Measurements from ENCODE around the gene OR9G1. TPM values are rescaled to one million over a fixed set of nuclear protein-coding genes. Genes with fewer than 3 reads are reported as not detected.
"Not testable (repeated sequence)": the region's sequence is repeated elsewhere in the genome, so short reads cannot be mapped to it uniquely, and the experiment has no call there.

OR9G1 gene
- not detected in 2 replicates for total RNA-seq

- H3K4me3 Mint-ChIP-seq, result no peak within 1 kb of the TSS
Observed at GRCh38 chr11:56698795-56699194, at the start of gene OR9G1. TSS of gene OR9G1 (plus strand) at chr11:56699095. CDS start at chr11:56700388, 1,293 bp downstream.

GRCh38 chr11:56659755-56660154, 39.1 kb upstream of the OR9G1 start:
- Mint-ChIP-seq H3K9me3 (peaks cover 8% of the 10 kb centered on the region), H3K4me1 (ENCODE audit: low read depth) (no peaks in the 10 kb centered on the region), H3K36me3 (ENCODE audit: low read depth) (no peaks in the 10 kb centered on the region), H3K4me3 (no peak overlapping the region), H3K27me3 (ENCODE audit: insufficient read depth) (no peaks in the 10 kb centered on the region), H3K27ac (no peak overlapping the region)
- intact Hi-C loops (cut with micrococcal nuclease), result no loop called here
- DNase-seq (ENCODE audit: low spot score), result no peak

More at GRCh38 chr11:56698795-56699194, at the start of gene OR9G1:
- intact Hi-C loops (cut with micrococcal nuclease), result no loop called here
- no peak for DNase-seq (ENCODE audit: low spot score)
- no peaks in the 10 kb centered on the region for H3K27me3 Mint-ChIP-seq (ENCODE audit: insufficient read depth)
- H3K9me3 Mint-ChIP-seq, result no peaks in the 10 kb centered on the region
- no peak within 1 kb of the TSS for H3K27ac Mint-ChIP-seq
- no peaks in the 10 kb centered on the region for H3K4me1 Mint-ChIP-seq (ENCODE audit: low read depth)
- no peaks in the 10 kb centered on the region for H3K36me3 Mint-ChIP-seq (ENCODE audit: low read depth)

GRCh38 chr11:56663386-56663785, 35.5 kb upstream of the OR9G1 start, which contains the start of gene OR5AR1:
TSS of gene OR5AR1 (plus strand) at chr11:56663686. CDS start at chr11:56663686, 0 bp downstream.
- DNase-seq (ENCODE audit: low spot score), result no peak
- Mint-ChIP-seq H3K27ac (no peak within 1 kb of the TSS), H3K36me3 (ENCODE audit: low read depth) (no peaks in the 10 kb centered on the region), H3K9me3 (peaks cover 8% of the 10 kb centered on the region), H3K4me3 (no peak within 1 kb of the TSS), H3K27me3 (ENCODE audit: insufficient read depth) (no peaks in the 10 kb centered on the region), H3K4me1 (ENCODE audit: low read depth) (no peaks in the 10 kb centered on the region)
- intact Hi-C loops (cut with micrococcal nuclease), result no loop called here

- Mint-ChIP-seq H3K27me3 (ENCODE audit: insufficient read depth) (no peaks in the 10 kb centered on the region), H3K27ac (no peak overlapping the region), H3K4me1 (ENCODE audit: low read depth) (no peaks in the 10 kb centered on the region), H3K9me3 (peaks cover 3% of the 10 kb centered on the region), H3K4me3 (no peak overlapping the region), H3K36me3 (ENCODE audit: low read depth) (no peaks in the 10 kb centered on the region)
- intact Hi-C loops (cut with micrococcal nuclease), result no loop called here
- no peak for DNase-seq (ENCODE audit: low spot score)
Observed at GRCh38 chr11:56670984-56671383, 27.9 kb upstream of the OR9G1 start.

- H3K4me1 Mint-ChIP-seq (ENCODE audit: low read depth), result no peaks in the 10 kb centered on the region
Observed at GRCh38 chr11:56688554-56689100, 10.3 kb upstream of the OR9G1 start.

GRCh38 chr11:56691179-56691578, 7.7 kb upstream of the OR9G1 start:
- H3K27ac Mint-ChIP-seq; H3K36me3 Mint-ChIP-seq (ENCODE audit: low read depth); H3K9me3 Mint-ChIP-seq; H3K4me3 Mint-ChIP-seq; H3K4me1 Mint-ChIP-seq (ENCODE audit: low read depth); DNase-seq (ENCODE audit: low spot score); intact Hi-C loops (cut with micrococcal nuclease); H3K27me3 Mint-ChIP-seq (ENCODE audit: insufficient read depth): not testable (repeated sequence)

More at GRCh38 chr11:56688554-56689100, 10.3 kb upstream of the OR9G1 start:
- Mint-ChIP-seq H3K4me3 (no peak overlapping the region), H3K27me3 (ENCODE audit: insufficient read depth) (no peaks in the 10 kb centered on the region), H3K9me3 (no peaks in the 10 kb centered on the region), H3K36me3 (ENCODE audit: low read depth) (no peaks in the 10 kb centered on the region), H3K27ac (no peak overlapping the region)
- DNase-seq (ENCODE audit: low spot score), result no peak
- intact Hi-C loops (cut with micrococcal nuclease), result no loop called here

- intact Hi-C loops (cut with micrococcal nuclease), result no loop called here
- Mint-ChIP-seq H3K4me3 (no peak overlapping the region), H3K4me1 (ENCODE audit: low read depth) (no peaks in the 10 kb centered on the region), H3K27ac (no peak overlapping the region), H3K36me3 (ENCODE audit: low read depth) (no peaks in the 10 kb centered on the region), H3K27me3 (ENCODE audit: insufficient read depth) (no peaks in the 10 kb centered on the region), H3K9me3 (no peaks in the 10 kb centered on the region)
- DNase-seq (ENCODE audit: low spot score), result no peak
Observed at GRCh38 chr11:56693428-56693827, 5.5 kb upstream of the OR9G1 start.

- Mint-ChIP-seq H3K4me1 (ENCODE audit: low read depth) (no peaks in the 10 kb centered on the region), H3K36me3 (ENCODE audit: low read depth) (no peaks in the 10 kb centered on the region)
Observed at GRCh38 chr11:56700242-56700913, 1.5 kb downstream of the OR9G1 start.

GRCh38 chr11:56700914-56701485, 2.1 kb downstream of the OR9G1 start:
- Mint-ChIP-seq H3K27me3 (ENCODE audit: insufficient read depth) (no peaks in the 10 kb centered on the region), H3K4me3 (no peak overlapping the region), H3K27ac (no peak overlapping the region), H3K9me3 (no peaks in the 10 kb centered on the region), H3K36me3 (ENCODE audit: low read depth) (no peaks in the 10 kb centered on the region), H3K4me1 (ENCODE audit: low read depth) (no peaks in the 10 kb centered on the region)
- no peak for DNase-seq (ENCODE audit: low spot score)
- intact Hi-C loops (cut with micrococcal nuclease), result no loop called here

More at GRCh38 chr11:56700242-56700913, 1.5 kb downstream of the OR9G1 start:
- no peak for DNase-seq (ENCODE audit: low spot score)
- intact Hi-C loops (cut with micrococcal nuclease), result no loop called here
- Mint-ChIP-seq H3K9me3 (no peaks in the 10 kb centered on the region), H3K27me3 (ENCODE audit: insufficient read depth) (no peaks in the 10 kb centered on the region), H3K27ac (no peak overlapping the region), H3K4me3 (no peak overlapping the region)

- DNase-seq (ENCODE audit: low spot score), result no peak
- H3K27me3 Mint-ChIP-seq (ENCODE audit: insufficient read depth), result no peaks in the 10 kb centered on the region
- no peaks in the 10 kb centered on the region for H3K36me3 Mint-ChIP-seq (ENCODE audit: low read depth)
- intact Hi-C loops (cut with micrococcal nuclease), result no loop called here
- H3K4me1 Mint-ChIP-seq (ENCODE audit: low read depth), result no peaks in the 10 kb centered on the region
- H3K9me3 Mint-ChIP-seq, result no peaks in the 10 kb centered on the region
- H3K27ac Mint-ChIP-seq, result no peak overlapping the region
- H3K4me3 Mint-ChIP-seq, result no peak overlapping the region
Observed at GRCh38 chr11:56705784-56706396, 7.0 kb downstream of the OR9G1 start.

GRCh38 chr11:56706486-56706885, 7.6 kb downstream of the OR9G1 start:
- H3K27me3 Mint-ChIP-seq (ENCODE audit: insufficient read depth), result no peaks in the 10 kb centered on the region
- no peaks in the 10 kb centered on the region for H3K4me1 Mint-ChIP-seq (ENCODE audit: low read depth)
- no peak for DNase-seq (ENCODE audit: low spot score)
- H3K36me3 Mint-ChIP-seq (ENCODE audit: low read depth), result no peaks in the 10 kb centered on the region
- H3K4me3 Mint-ChIP-seq, result no peak overlapping the region
- intact Hi-C loops (cut with micrococcal nuclease), result no loop called here
- H3K9me3 Mint-ChIP-seq, result no peaks in the 10 kb centered on the region
- no peak overlapping the region for H3K27ac Mint-ChIP-seq

- no peak for DNase-seq (ENCODE audit: low spot score)
- H3K4me3 Mint-ChIP-seq, result no peak overlapping the region
- intact Hi-C loops (cut with micrococcal nuclease), result no loop called here
- no peak overlapping the region for H3K27ac Mint-ChIP-seq
- H3K9me3 Mint-ChIP-seq, result peaks cover 22% of the 10 kb centered on the region
- no peaks in the 10 kb centered on the region for H3K27me3 Mint-ChIP-seq (ENCODE audit: insufficient read depth)
- no peaks in the 10 kb centered on the region for H3K4me1 Mint-ChIP-seq (ENCODE audit: low read depth)
- no peaks in the 10 kb centered on the region for H3K36me3 Mint-ChIP-seq (ENCODE audit: low read depth)
Observed at GRCh38 chr11:56714206-56714605, 15.3 kb downstream of the OR9G1 start.

GRCh38 chr11:56716379-56716854, 17.5 kb downstream of the OR9G1 start:
- Mint-ChIP-seq H3K4me1 (ENCODE audit: low read depth) (no peaks in the 10 kb centered on the region), H3K4me3 (no peak overlapping the region), H3K27me3 (ENCODE audit: insufficient read depth) (no peaks in the 10 kb centered on the region), H3K9me3 (peaks cover 26% of the 10 kb centered on the region), H3K27ac (no peak overlapping the region), H3K36me3 (ENCODE audit: low read depth) (no peaks in the 10 kb centered on the region)
- intact Hi-C loops (cut with micrococcal nuclease), result no loop called here
- no peak for DNase-seq (ENCODE audit: low spot score)

Measured in activated T-helper 1 cell treated with anti-CD3 and anti-CD28 coated beads, Interleukin-12 subunit alpha, Interleukin-12 subunit beta, Interleukin-2, Interleukin-4 antibody, amounts not matched to agents 30 ng/mL and 10 ng/mL and 1 ng/mL, durations not matched to agents 14 hours and 24 hours and 36 hours (primary cell).